AG10803 (cell line): ENCODE measurements around the gene RIMBP2.

Source experiments
- DNase-seq: peaks from one replicate; pipeline ENCODE4 v3.0.0; 2010; ENCODE audit warnings: low read depth
- H3K4me3 ChIP-seq: 2 replicates; pipeline ENCODE4 v1.5.1; 2011; ENCODE audit warnings: mild to moderate bottlenecking, low read length, control low read depth
- CTCF ChIP-seq: conservative IDR thresholded peaks from 2 replicates; pipeline ENCODE4 v1.5.1; 2011; ENCODE audit warnings: mild to moderate bottlenecking, low read length, control low read depth, inconsistent platforms

RIMBP2 gene

GRCh38 chr12:130617219-130617618, 98.9 kb downstream of the RIMBP2 start:
- no peak for DNase-seq
- no peak overlapping the region for H3K4me3 ChIP-seq
- TF ChIP-seq CTCF: no peak

GRCh38 chr12:130615861-130616345, 100.2 kb downstream of the RIMBP2 start:
- no peak for TF ChIP-seq CTCF
- no peak for DNase-seq
- no peak overlapping the region for H3K4me3 ChIP-seq

GRCh38 chr12:130614530-130614905, 101.6 kb downstream of the RIMBP2 start:
- no peak for DNase-seq
- no peak overlapping the region for H3K4me3 ChIP-seq
- TF ChIP-seq CTCF: no peak

GRCh38 chr12:130613831-130614529, 102.1 kb downstream of the RIMBP2 start:
- H3K4me3 ChIP-seq: no peak overlapping the region
- DNase-seq: no peak
- no peak for TF ChIP-seq CTCF

GRCh38 chr12:130613131-130613530, 103.0 kb downstream of the RIMBP2 start:
- TF ChIP-seq CTCF: no peak
- no peak for DNase-seq
- no peak overlapping the region for H3K4me3 ChIP-seq

- no peak for TF ChIP-seq CTCF
- H3K4me3 ChIP-seq: no peak overlapping the region
- DNase-seq: no peak
Observed at GRCh38 chr12:130611026-130611905, 104.8 kb downstream of the RIMBP2 start.
